AG04450 (cell line): ENCODE data around the gene BORCS6. TPM values are rescaled to one million over a fixed set of nuclear protein-coding genes. Genes with fewer than 3 reads are reported as not detected.

Experiments used
- CTCF ChIA-PET: fragments of 300-600, 350-600 bp; formaldehyde crosslinking; extraction: SDS; loops from one replicate; lab custom pipeline; 2022; ENCODE audit warnings: antibody characterized with exemption, inconsistent platforms; lab: Charles Lee
- POLR2A ChIA-PET: fragments of 350-600 bp; formaldehyde crosslinking; extraction: SDS; loops from one replicate; lab custom pipeline; 2021; ENCODE audit warnings: antibody characterized with exemption, inconsistent platforms; lab: Yijun Ruan, JAX
- DNase-seq: peaks from one replicate; pipeline ENCODE4 v3.0.0-alpha.2; 2011; ENCODE audit warnings: low read depth, low spot score
- H3K27ac ChIP-seq: one replicate; pipeline ENCODE4 v1.5.1; 2012; ENCODE audit warnings: low read depth, low read length, control low read depth
- H3K27me3 ChIP-seq: one replicate; pipeline ENCODE4 v1.6.0; 2012; ENCODE audit warnings: low read length; ENCODE audit not compliant: control insufficient read depth, insufficient read depth
- H3K4me3 ChIP-seq: 2 replicates; pipeline ENCODE4 v1.5.1; 2011; ENCODE audit warnings: mild to moderate bottlenecking, low read depth, low read length, control low read depth
- H3K9me3 ChIP-seq: 2 replicates; pipeline ENCODE4 v1.5.1; 2012; ENCODE audit warnings: low read length; ENCODE audit not compliant: control insufficient read depth, insufficient read depth
- CTCF ChIP-seq: IDR thresholded peaks from 2 replicates; pipeline ENCODE4 v1.5.1; 2011; ENCODE audit warnings: low read depth, low read length, control low read depth, inconsistent platforms
- polyA plus RNA-seq: library from polyadenylated mRNA; depleted of rRNA; stranded (reverse); fragments of >200 nt; gene quantifications from 2 replicates; pipeline ENCODE4 v1.2.3, GENCODE V29; 2011

Gene BORCS6
- polyA plus RNA-seq, 1 experiment = 2.3 TPM

DNA sequence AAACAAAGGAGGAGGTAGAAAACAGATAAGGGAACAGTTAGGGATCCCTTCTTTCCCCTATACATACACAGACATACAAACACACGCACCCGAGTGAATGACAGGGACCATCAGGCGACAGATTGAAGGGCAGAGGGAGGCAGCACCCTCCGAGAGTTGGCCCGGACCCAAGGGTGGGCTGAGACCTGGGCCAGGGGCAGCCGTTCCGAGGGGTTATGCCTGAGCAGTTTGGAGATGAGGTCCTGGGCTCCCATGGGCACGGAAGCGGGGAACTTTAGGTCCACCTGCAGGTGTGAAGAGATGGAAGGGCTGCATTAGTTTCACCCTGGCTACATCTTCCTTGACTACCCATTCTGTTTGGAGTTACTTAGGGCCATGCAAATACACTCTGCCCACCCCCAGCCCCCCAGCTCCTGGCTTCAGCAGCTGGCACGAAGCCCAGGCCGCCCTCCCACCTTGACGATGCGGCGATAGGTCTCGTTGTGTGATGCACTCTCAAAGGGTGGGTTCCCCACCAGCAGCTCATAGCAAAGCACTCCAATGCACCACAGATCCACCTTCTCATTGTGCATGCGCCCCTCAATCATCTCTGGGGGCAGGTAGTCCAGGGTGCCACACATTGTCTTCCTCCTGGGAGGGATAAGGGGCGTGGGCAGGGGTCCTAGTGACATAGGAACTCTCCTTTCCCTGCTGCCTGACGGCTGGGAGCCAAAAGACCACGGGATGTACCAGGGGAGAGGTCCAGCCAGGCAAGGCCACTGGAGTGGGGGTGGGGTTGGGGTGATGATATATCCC, 15.0 kb upstream of the BORCS6 start:
- POLR2A ChIA-PET = no interaction called here
- CTCF ChIA-PET = no interaction called here

GRCh38 chr17:8192070-8192815, 2.3 kb upstream of the BORCS6 start:
- peak; percentile 47 for DNase-seq
- no peaks in the 10 kb centered on the region; the same call in 1 of the 2 replicates for H3K9me3 ChIP-seq
- peak overlapping the region; percentile 22 for H3K27ac ChIP-seq
- peak overlapping the region; percentile 39; the same call in 1 of the 2 replicates for H3K4me3 ChIP-seq
- no peak for TF ChIP-seq CTCF
- ChIA-PET CTCF (interaction anchor here (2.5 kb wide), 1 partner anchor 74 kb away, joined by 8 read pairs; the partner anchor contains the start of gene ALOXE3), POLR2A (interaction anchor here (0.5 to 1.2 kb wide), 4 partner anchors 10 to 36 kb away, joined by 3 to 5 read pairs (median 3); partner anchors contain the start of gene AURKB)
- no peaks in the 10 kb centered on the region for H3K27me3 ChIP-seq

More for the DNA sequence above, 15.0 kb upstream of the BORCS6 start:
- Histone ChIP-seq H3K27ac (no peak overlapping the region), H3K27me3 (no peaks in the 10 kb centered on the region), H3K4me3 (no peak overlapping the region), H3K9me3 (no peaks in the 10 kb centered on the region; the same call in 1 of the 2 replicates)
- no peak for DNase-seq
- no peak for TF ChIP-seq CTCF

DNA sequence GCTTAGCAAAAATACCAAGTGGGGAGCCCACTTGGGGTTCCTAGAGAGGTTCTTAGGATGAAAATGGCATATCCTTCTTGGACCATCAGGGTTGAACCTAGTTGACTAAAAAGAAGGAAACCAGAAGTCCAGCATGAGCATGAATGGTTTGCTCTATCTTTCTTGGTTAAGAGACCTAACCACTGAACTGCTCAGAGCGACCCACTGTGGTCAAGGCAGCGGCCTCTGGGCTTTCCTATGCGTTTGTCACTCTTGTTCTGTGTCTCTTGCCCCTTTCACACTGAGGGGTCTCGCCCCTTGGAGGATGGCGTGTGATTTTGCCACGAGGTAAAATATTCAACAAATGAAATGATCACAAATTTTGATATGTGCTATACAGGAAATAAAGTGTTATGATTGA, 526 bp upstream of the BORCS6 start:
- no peaks in the 10 kb centered on the region for H3K27me3 ChIP-seq
- no peaks in the 10 kb centered on the region; the same call in 1 of the 2 replicates for H3K9me3 ChIP-seq
- H3K4me3 ChIP-seq = peak overlapping the region; percentile 27; the same call in 1 of the 2 replicates
- DNase-seq = no peak
- ChIA-PET POLR2A (interaction anchor here (0.6 to 1.4 kb wide), 10 partner anchors 9 to 245 kb away, joined by 3 to 14 read pairs (median 6); partner anchors contain the start of genes AURKB and NDEL1), CTCF (interaction anchor here (0.6 to 1.4 kb wide), 4 partner anchors 28 to 71 kb away, joined by 3 to 4 read pairs (median 3); no protein-coding TSS in a partner anchor)
- H3K27ac ChIP-seq = no peak overlapping the region
- no peak for TF ChIP-seq CTCF

- ChIA-PET POLR2A (interaction anchor here (1.1 to 1.4 kb wide), 3 partner anchors 11 to 21 kb away, joined by 7 to 14 read pairs (median 9); partner anchors contain the start of gene AURKB), CTCF (interaction anchor here (0.9 to 1.7 kb wide), 3 partner anchors 9 to 112 kb away, joined by 3 to 5 read pairs (median 3); no protein-coding TSS in a partner anchor)
Measured at GRCh38 chr17:8189041-8189710, 804 bp downstream of the BORCS6 start.

More at GRCh38 chr17:8189041-8189710, 804 bp downstream of the BORCS6 start:
- no peak for TF ChIP-seq CTCF
- Histone ChIP-seq H3K27me3 (no peaks in the 10 kb centered on the region), H3K4me3 (peak overlapping the region; percentile 75), H3K9me3 (no peaks in the 10 kb centered on the region; the same call in 1 of the 2 replicates), H3K27ac (no peak overlapping the region)
- DNase-seq = no peak
